ENCODE measurements around the gene RNASEH1.

DNA sequence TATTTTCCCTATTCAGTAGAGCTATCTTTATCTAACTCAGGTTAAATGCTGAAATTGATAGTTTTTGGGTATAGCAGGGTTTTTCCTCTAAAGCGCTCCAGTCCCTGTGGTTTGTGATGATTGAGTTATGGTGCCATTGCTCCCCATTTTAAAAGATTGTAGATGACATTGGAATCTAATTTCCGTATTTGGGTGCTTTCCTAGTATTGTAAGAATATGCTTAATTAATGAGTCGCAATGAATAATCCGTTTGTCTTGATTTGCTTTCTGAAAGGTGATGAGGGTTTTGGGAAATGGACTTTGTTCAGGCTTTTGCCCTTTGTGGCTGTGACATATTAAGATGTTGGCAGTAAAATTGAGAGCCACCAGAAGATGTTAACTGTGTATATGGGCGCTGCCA, 20.9 kb upstream of the RNASEH1 start:
- TF ChIP-seq POLR2AphosphoS5 (IDR thresholded peaks at IDR 0.05) (no peak), CTCF (IDR thresholded peaks at IDR 0.05) (no peak), POLR2A (IDR thresholded peaks at IDR 0.05) (no peak)
